GM18526 (cell line): ENCODE results near the gene PITX3.
A peak's percentile ranks its signal among the peaks of the same experiment; 100 is the strongest.

ENCODE experiments used
- POLR2A ChIP-seq: IDR thresholded peaks from 3 replicates; pipeline ENCODE4 v1.6.1; 2011; ENCODE audit not compliant: insufficient read length; ENCODE audit errors: extremely low read depth

The PITX3 gene

GRCh38 chr10:102268375-102268888, 27.1 kb upstream of the PITX3 start:
- no peak for TF ChIP-seq POLR2A

- no peak for TF ChIP-seq POLR2A
Measured at GRCh38 chr10:102267748-102268147, 26.4 kb upstream of the PITX3 start.

GRCh38 chr10:102266670-102267069, 25.4 kb upstream of the PITX3 start:
- TF ChIP-seq POLR2A, result no peak

GRCh38 chr10:102264371-102264770, 23.1 kb upstream of the PITX3 start:
- no peak for TF ChIP-seq POLR2A

- TF ChIP-seq POLR2A, result no peak
Measured at GRCh38 chr10:102262744-102263370, 21.5 kb upstream of the PITX3 start.

GRCh38 chr10:102261842-102262241, 20.5 kb upstream of the PITX3 start:
- no peak for TF ChIP-seq POLR2A

GRCh38 chr10:102261196-102261595, 19.9 kb upstream of the PITX3 start:
- TF ChIP-seq POLR2A, result no peak

- TF ChIP-seq POLR2A, result no peak
Measured at GRCh38 chr10:102255404-102255803, 14.1 kb upstream of the PITX3 start.

GRCh38 chr10:102254426-102254825, 13.1 kb upstream of the PITX3 start:
- no peak for TF ChIP-seq POLR2A

- no peak for TF ChIP-seq POLR2A
Measured at GRCh38 chr10:102247734-102248133, 6.4 kb upstream of the PITX3 start.

- no peak for TF ChIP-seq POLR2A
Measured at GRCh38 chr10:102246261-102246660, 4.9 kb upstream of the PITX3 start.

- TF ChIP-seq POLR2A, result no peak
Measured at GRCh38 chr10:102245932-102246251, 4.6 kb upstream of the PITX3 start.

- peak; percentile 87 for TF ChIP-seq POLR2A
Measured at GRCh38 chr10:102245082-102245931, 4.0 kb upstream of the PITX3 start, which contains the start of gene GBF1. Gene GBF1 (plus strand): TSS chr10:102245532. CDS start chr10:102258939, 13,407 bp downstream.

- no peak for TF ChIP-seq POLR2A
Measured at GRCh38 chr10:102243309-102243708, 2.0 kb upstream of the PITX3 start.

- TF ChIP-seq POLR2A, result no peak
Measured at GRCh38 chr10:102242118-102242485, 790 bp upstream of the PITX3 start.

- no peak for TF ChIP-seq POLR2A
Measured at GRCh38 chr10:102241032-102241443, 274 bp downstream of the PITX3 start.
